T-helper 9 cell (primary cell): Measurements from ENCODE around the gene ENAH.

Experiments
- DNase-seq: peaks from one replicate; pipeline ENCODE4 v3.0.0-alpha.2; 2020

The ENAH gene

DNA sequence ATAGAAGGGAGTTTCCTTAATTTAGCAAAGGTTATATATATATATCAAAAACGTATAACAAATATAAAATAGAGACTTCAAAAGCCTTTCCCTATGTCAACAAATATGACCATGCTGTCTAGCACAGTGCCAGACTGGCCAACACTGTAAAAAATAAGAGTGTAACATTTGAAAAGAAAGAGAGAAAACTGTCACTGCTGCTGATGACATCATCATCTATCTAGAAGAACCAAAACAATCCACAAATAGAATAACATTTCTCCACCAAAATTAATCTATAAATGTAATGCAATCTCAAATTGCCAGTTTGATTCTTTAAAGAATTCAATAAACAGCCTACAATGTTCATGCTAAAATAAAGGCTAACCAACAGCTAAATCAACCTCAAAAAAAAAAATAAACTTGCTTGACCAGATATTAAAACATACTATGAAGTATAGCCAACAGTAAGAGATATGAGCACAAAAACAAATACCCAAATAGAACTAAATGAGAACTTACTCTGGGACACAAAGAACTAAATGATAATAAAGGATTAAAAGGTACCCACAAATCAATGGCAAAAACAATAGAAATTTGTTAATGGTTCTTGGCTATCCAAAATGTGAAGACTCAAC is 50.2 kb downstream of the ENAH start:
- no peak for DNase-seq

DNA sequence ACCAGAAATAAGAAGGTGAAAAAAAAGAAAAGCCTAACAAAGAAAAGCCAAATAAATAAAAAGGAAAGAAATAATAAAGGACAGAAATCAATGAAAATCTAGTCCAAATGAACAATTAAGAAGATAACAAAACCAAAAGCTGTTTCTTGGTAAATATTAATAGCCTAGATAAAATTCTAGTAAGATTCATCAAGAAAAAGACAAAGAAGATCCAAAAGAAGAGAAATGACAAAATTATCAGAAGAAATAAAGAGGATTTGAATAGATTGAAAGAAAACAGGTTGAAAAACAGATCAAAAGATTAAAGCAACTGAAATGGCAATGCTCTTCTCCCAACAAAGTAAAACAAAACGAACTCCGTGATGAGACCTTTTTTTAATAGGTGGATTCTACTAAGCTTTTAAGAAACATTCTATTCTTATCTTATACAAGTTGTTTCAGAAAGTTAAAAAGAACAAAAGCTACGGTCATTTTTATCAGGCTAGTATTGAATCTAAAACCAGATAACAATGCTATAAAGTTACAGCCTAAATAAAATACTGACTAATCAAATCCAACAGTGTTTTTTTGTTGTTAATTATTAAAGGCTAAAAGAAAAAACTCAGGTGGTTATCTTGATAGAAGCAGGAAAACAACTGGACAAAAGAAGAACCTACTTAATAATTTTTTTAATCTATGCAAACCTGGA is 50.9 kb downstream of the ENAH start:
- no peak for DNase-seq

DNA sequence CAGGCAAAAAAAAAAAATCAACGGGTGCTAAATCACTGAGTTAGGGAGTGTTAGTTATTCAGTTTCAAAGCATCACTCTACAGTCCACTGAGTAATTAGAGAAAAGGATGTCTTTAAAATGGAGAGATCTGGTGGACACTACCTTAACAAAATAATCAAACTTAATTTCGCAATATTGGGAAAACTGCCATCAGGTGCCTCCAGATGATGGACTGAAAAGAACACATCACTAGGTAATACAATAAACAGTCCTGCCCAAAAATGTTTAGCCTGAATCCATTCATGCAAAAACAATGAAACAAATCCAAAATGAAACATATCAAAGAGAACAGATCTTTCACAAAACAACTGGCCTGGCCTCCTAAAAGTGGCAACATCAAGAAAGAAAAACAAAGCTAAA is 54.1 kb downstream of the ENAH start:
- DNase-seq = no peak

DNA sequence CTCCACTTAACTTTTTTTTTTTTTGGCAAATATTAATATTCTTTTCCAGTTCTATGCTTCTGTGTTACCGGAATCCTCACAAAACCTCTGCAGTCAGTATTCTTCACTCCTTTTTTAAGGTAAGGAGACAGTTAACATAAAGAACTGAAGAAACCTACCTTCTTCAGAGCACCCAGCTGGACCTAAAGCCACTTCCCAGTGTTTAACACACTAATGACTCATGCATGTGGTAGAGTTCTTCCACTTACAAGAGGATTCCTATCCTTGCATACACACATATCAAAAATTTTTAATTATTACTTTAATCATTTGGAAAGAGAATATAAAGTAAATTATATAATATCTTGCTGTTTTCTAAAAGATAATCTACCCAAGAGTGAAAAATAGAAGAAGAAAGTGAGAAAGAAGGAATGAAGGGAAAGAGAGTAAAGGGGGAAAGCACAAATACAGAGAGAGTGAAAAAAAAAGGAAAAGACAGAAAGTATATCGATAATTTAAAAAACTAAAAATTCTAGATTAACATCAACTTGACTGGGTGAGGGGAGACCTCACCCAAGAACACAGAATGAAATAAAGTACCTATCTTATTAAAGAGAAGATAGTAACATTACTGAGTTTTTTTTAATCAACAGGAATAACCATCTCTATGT is 54.9 kb downstream of the ENAH start:
- no peak for DNase-seq

DNA sequence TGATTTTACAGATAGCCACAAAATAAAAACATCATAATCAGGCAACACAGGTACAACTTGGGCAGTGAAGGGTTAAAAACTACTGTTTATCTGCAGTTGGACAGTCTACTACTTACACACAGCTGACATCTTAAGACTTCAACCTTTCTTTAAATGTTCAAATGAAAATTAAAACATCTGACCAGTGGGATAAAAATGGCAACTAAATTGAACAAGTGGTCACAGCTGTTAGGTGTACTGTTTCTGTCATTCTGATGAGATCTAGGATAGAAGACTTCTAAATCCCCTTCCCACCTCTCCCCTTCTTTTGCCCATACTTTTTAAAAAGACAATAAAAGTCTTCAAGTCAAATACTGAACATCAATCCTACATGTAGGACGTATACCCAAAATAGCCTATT is 56.2 kb downstream of the ENAH start:
- DNase-seq = no peak

DNA sequence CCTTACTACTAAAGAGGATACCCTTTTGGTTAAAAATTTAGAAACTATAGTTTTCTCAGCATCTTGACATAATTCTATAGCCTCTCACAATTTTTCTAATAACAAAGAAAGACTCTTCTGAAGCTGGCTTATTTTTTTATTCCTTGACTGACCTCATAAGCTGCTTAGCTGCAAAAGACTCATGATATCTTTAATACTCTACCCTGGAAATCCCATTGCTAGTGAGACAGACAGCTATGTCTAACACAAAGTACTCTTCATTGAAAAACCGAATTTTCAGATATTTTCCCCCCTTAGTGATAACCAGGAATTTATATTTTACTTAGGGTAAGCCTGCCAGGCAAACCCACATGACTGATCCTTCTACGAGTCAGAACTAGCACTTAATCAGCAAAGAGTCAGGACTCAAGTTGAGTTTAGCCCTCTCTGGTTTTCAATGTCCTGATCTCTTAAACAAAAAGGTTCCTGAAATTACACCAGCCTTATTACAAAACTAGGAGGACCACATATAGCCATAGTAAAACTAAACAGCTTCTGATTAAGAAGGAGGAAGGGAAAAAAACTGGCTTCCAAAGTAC is 56.9 kb downstream of the ENAH start:
- no peak for DNase-seq

DNA sequence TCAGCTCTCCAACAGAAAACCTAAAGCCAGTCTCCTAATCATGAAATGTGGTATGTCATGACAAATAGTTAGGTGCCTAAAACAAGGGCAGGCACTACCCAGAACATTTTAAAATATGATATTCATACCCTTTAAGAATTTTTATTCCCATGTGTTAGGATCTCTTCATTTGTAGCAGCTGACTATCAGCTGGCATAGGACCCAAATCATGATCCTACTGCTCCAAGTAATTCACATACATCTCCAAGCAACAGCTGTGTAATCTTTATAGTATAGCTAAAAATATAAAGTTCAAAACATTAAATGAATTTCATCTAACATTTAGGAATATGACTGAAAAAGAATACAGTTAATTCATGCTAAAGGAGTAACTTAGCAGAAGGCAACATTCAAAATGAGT is 57.5 kb downstream of the ENAH start:
- no peak for DNase-seq

DNA sequence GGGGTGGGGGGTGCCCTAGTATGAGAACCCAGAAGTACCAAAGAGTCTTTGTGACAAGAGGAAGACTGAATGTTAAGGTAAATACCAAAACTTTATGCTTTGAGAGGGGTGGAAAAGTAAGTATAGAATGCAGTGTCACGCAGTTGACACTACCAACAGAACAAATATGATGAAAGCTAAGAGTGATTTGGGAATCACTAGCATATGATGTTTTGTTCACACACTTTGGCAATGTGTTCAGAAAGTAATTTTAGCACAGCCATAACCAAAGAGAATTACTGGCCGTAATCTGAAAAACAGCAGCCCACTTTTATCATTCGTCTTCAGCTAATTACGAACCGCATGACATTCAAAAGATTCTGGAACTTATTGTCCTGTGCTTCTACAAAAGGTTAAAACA is 59.5 kb downstream of the ENAH start:
- no peak for DNase-seq

DNA sequence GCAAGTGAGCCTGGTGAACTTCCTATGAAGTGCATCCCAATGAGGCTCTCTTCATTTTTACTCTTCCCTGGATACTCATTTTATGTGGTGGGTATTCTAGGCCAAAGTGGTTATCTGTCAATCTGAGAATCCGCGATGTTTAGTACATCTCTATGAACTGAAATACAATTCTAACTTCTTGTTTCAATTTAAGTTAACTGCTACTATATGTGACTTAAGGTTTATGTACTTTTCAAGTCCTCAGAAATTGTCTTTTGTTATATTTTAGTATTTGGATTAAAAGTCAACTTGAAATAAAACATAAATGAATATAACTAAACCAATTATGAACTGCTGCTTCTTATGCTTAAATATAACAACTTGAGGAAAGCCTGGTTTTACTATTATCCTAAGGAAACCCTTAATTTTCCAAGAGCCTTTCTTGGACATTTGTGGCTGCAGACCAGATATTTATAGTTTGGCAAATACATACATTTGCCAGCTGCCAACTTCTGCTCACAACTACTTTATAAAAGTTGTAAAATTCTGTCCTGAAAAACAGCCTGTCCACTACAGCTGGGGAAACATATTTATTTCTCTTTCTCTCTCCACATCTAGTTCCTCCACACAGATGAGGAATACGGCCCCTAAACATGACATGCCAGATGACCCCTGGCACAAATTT is 60.4 kb downstream of the ENAH start:
- no peak for DNase-seq

DNA sequence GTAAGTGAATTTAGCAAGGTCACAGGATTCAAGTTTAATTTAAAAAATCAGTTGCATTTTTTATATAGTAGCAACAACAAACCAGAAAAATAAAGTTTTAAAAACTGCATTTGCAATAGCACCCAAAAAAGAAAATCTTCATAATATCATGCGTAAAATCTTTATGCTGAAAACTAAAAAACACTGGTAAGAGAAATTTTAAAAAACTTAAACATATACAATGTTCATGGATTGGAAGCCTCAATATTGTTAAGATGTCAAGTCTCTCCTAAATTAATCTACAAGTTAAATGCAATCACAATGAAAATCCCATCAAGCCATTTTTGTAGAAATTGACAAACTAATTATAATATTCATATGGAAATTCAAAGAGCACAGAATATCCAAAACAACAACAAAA is 65.6 kb downstream of the ENAH start:
- DNase-seq = no peak

DNA sequence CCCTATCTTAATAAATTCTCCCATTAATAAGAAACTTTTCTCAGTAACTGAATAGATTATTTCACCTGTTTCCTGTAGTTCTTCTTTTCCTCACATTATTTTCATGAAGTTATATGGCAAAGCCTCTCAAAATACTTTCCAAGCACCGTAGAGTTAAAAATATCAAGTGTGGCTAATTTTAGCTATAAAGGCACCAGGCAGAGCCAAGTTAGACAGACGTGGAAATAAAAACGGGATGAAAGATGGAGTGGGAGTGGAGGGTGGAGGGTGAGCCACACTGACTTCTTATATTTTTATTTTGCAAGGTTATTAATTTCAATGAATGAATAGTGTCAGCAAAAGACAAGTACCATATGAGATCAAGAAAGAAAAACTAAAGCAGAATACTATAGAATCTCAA is 71.7 kb downstream of the ENAH start:
- no peak for DNase-seq

DNA sequence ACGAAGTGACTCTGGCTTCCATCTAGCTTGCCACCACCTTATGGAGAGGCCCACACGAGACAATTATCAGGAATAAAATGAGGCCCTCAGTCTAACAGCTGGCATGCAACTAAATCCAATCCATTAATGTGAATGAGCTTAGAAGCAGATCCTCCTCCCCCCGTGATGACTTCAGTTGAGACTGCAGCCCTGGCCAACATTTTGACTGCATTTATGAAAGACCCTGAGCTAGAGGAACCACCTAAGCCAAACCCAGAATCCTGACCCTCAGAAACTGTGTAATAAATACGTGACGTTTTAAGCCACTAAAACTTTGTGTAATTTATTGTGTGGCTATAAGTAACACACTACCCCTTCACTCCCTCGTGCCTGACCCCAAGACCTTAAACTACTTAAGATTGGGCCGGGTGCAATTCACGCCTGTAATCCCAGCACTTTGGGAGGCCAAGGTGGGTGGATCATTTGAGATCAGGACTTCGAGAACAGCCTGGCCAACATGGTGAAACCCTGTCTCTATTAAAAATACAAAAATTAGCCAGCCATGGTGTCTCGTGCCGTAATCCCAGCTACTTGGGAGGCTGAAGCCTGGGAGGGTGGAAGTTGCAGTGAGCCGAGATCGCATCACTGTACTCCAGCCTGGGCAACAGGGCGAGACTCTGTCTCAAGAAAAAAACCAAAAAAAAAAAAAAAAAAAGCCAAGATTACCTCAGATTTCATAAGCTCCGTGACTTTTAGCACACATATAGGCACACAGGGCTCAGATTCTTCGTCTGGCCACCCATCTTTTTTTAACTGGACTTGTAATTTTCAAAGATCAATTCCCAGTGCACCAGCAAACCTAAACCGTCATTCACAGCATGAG is 72.5 kb downstream of the ENAH start:
- DNase-seq = no peak

DNA sequence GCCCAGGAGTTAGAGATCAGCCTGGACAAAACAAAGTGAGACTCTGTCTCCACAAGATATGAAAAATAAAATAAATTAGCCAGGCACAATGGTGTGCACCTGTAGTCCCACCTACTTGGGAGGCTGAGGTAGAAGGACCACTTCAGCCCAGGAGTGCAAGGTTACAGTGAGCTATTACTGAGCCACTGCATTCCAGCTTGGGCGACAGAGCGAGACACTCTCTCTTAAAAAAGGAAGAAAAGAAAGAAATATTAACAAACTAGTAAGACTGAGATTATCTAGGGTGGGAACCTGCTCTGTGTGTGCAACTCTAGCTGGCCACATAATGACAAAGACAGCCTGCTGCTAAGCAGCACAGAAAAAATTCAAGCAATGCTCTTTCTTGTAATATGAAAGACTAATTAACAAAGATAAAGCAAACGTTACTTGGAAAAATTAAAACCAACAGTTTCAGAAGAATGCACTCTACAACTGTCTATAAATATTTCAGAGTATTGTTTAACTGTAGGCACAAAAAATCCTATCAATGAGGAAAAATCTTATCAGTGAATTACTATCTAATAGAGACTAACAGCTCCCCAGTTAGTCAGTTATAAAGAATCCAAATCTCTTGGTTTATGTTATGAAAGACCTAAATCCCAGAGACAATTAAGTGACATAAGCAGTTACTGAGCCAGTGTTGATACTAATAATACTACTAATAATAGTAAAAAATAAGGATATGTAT is 74.5 kb downstream of the ENAH start:
- no peak for DNase-seq

DNA sequence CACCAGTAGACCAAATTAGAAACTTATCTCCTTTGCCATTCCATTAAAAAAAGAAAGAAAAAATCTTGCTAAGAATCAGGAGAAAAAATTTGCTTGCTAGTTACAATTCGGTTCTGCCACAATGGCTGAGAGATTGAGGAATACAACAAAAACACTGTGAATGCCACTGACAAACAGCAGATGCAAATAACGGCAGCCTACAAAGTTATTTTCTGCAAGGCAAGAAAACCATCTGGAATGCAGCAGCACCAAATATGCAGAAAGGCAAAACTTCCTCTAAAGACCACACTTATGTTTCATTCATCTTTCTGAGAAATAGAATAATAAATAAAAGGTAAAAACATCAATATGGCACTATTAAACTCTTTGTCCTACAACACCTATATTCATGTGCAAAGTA is 75.7 kb downstream of the ENAH start:
- DNase-seq = no peak

DNA sequence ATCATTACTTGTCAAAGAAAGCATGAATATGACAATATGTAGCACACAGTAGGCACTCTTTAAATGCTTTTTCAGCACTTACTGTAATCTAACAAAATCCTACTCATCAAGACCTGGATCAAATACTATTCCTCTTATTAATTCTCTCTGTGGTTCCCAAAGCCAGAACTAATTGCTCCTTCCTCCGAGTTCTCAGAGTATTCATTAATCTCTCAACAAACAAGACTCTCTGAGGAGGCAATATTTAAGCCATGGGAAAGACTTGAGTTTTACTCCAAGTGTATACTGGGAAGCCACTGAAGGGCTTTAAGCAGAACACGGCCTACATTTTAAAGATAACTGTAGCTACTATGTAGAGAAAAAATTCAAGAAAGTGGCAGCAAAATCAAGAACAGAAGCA is 79.7 kb downstream of the ENAH start:
- DNase-seq = no peak

DNA sequence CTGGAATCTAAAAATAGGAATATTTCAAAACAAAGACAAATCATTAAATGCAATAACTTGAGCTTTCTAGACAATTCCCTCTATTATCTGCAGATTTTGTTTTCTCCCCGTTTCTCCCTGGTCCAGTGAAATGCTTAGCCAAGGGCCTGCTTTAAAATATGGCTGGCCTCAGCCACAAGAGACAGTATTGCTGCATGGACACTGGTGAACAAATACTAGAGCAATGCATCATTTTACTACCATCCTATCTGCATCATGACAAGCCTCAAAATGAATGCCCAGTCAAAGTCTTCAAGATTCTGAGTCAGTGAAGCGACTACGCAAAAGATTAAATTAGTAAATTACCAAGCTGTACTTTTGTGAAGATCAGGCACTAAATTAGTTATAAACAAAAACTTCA is 80.5 kb downstream of the ENAH start:
- DNase-seq = no peak

DNA sequence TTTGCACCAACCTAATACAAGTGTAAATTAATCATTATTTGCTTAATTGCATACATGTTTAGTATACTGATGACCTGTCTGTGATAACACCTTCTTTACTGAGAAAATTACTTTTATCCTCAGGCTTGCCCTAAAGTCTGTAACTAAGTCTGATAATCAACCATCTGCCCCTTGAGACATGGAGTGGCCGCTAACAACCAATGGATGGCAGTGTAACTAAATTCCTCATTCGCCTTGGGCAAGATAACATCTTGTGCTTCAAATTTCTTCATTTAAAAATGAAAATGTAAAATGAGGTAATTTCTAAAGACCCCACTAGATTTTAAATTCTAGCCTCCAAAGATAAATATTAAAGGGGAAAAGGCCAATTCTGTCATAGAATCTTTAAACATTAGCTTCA is 85.1 kb downstream of the ENAH start:
- DNase-seq = no peak

DNA sequence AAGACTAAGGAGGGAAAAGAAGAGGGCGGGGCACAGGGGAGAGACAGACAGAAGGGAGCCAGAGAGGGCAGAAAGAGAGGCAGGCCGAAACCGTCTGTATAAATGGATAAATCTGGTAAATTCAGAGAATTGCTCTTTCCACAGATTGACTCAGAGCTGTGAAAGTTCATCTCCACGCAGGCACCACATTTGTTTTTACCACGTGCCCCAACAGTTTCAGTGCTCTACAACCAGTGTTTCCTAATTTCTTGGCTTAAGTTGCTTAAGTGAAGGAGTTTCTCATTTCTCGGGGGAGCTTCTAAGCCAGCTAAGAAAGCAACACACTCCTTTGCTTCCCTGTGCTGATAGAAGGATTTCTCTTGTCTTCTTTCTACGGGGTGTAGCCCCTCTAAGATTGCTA is 87.1 kb downstream of the ENAH start:
- DNase-seq = no peak

DNA sequence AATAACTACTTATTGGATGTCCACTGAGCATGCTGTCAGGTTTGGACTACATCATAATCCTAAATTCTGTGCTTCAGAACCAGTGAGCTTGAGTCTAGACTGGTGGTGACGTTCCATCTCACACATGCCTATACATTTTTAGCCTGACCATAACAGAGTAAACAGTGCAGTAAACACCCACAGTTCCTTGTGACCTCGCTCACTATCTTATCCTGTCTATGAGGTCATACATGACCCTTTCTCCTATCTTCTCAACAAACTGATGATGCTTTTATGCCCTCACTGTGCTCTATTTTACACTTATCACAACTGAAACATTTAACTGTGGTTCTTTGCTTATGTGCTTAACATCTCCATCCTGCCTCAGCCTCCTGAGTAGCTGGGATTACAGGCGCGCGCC is 91.2 kb downstream of the ENAH start:
- DNase-seq = no peak

DNA sequence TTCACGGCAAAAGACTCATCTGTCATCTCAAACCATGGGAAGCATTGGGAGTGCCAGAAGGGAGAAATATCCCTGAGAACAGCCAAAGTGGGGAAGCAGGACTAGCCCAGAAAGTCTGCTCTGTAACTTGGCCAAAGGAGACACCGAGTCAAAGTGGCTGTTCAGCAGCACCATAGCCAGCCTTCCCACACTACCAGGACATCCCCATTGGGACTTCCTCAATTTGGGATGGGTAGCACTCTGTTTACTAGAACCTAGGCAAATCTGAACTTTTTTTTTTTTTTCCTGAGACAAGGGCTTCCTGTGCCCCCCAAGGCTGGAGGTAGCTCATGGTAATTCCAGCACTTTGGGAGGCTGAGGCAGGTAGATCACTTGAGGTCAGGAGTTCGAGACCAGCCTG is 93.0 kb downstream of the ENAH start:
- DNase-seq = no peak

DNA sequence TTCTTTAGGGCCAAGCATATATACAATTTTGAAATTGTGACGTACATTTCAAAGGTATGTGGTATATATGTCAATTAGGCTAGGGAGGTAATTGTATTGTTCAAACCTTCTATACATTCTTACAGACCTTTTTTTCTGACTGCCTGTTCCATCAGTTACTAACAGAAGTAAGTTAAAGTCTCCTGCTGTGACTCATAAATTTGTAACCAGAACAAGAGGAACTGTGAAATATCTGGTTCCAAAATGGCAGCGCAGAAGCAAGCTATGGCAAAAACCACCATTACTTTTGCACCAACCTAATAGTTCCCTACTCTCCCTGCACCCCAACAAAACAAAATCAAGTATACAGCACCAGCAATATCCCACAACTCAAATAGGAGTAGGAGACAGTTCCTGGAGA is 93.6 kb downstream of the ENAH start:
- DNase-seq = no peak

DNA sequence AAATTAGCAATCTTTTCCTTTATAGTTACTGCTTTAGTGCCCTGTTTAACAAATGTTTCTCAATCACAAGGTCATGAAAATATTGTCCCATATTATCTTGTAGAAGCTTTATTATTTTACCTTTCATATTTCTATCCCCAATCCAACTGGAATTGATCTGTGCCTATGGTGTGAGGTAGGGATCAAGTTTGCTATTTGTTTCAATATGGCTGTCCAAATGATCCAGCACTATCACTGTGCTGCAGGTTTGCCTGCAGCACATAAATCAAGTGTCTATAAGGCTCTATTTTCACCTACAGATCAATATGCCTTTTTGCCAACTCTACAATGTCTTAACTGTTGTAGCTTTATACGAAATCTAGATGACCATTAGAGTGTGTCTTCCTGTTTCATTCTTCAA is 96.2 kb downstream of the ENAH start:
- DNase-seq = no peak
